HG02970 (cell line): ENCODE measurements around the gene OTUB2.

Source experiments
- ATAC-seq: cut with Tn5 transposase; IDR thresholded peaks from one replicate; pipeline ENCODE4 v1.9.1; 2021; ENCODE audit warnings: mild to moderate bottlenecking, moderate library complexity, moderate number of reproducible peaks; ENCODE audit not compliant: unreplicated experiment, low FRiP score

The OTUB2 gene

GRCh38 chr14:94020267-94020666, 5.9 kb upstream of the OTUB2 start:
- ATAC-seq = no peak

GRCh38 chr14:94021001-94021400, 5.1 kb upstream of the OTUB2 start:
- ATAC-seq = no peak

GRCh38 chr14:94021416-94022157, 4.6 kb upstream of the OTUB2 start:
- ATAC-seq = no peak

GRCh38 chr14:94022532-94023411, 3.4 kb upstream of the OTUB2 start:
- ATAC-seq = no peak

GRCh38 chr14:94024549-94024948, 1.6 kb upstream of the OTUB2 start:
- ATAC-seq = no peak

GRCh38 chr14:94025720-94026119, 420 bp upstream of the OTUB2 start:
- ATAC-seq = no peak

- no peak for ATAC-seq
These were observed 839 bp downstream of the OTUB2 start for GRCh38 chr14:94026889-94027469.

GRCh38 chr14:94027566-94028449, 1.7 kb downstream of the OTUB2 start:
- no peak for ATAC-seq

GRCh38 chr14:94028450-94028826, 2.3 kb downstream of the OTUB2 start:
- ATAC-seq = no peak

- no peak for ATAC-seq
These were observed 3.1 kb downstream of the OTUB2 start for GRCh38 chr14:94029265-94029664.

- no peak for ATAC-seq
These were observed 3.6 kb downstream of the OTUB2 start for GRCh38 chr14:94029671-94030203.

GRCh38 chr14:94030571-94030970, 4.4 kb downstream of the OTUB2 start:
- no peak for ATAC-seq

- ATAC-seq = no peak
These were observed 5.2 kb downstream of the OTUB2 start for GRCh38 chr14:94031161-94031882.

GRCh38 chr14:94031883-94032279, 5.7 kb downstream of the OTUB2 start:
- ATAC-seq = no peak

- no peak for ATAC-seq
These were observed 8.7 kb downstream of the OTUB2 start for GRCh38 chr14:94034886-94035285.

GRCh38 chr14:94036313-94037167, 10.4 kb downstream of the OTUB2 start:
- peak; percentile 55 for ATAC-seq

GRCh38 chr14:94037954-94038353, 11.8 kb downstream of the OTUB2 start:
- no peak for ATAC-seq

- no peak for ATAC-seq
These were observed 12.4 kb downstream of the OTUB2 start for GRCh38 chr14:94038510-94038909.
